Measurements from ENCODE around the gene KNG1.
A peak's percentile ranks its signal among the peaks of the same experiment; 100 is the strongest.

The KNG1 gene

DNA sequence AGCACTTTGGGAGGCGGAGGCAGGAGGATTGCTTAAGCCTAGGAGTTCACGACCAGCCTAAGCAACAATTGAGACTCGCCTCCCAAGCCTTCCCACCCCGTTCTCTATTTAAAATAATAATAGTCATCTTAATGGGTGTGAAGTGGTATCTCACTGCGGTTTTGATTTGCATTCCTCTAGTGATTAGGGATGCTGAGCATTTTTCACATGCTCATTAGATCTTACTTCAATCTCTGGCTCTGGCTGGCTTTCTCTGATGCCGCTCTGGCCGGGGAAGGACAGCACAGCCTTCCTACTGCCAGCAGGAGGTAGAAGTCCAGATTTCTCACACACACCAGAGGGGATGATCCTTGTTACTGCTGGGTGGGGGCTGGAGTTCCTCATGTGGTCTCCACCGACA, 58.8 kb downstream of the KNG1 start:
- no peak for DNase-seq (ENCODE audit: low read depth)

DNA sequence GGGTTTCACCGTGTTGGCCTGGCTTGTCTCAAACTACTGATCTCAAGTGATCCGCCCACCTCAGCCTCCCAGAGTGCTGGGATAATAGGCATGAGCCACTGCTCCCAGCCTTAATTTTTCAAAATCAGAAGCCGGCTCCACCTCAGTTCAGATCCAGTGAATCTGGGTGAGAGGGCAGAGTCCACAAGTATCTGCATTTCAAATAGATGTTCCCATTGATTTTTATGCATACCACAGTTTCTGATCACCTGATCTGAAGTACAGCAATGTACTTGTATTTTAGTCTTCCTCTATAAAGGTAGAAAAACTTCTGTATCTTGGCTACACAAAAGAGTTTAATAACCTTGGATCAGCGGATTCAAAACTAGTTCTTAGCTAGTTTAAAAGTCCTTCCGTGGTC, 62.0 kb downstream of the KNG1 start:
- DNase-seq (ENCODE audit: low read depth) = no peak

DNA sequence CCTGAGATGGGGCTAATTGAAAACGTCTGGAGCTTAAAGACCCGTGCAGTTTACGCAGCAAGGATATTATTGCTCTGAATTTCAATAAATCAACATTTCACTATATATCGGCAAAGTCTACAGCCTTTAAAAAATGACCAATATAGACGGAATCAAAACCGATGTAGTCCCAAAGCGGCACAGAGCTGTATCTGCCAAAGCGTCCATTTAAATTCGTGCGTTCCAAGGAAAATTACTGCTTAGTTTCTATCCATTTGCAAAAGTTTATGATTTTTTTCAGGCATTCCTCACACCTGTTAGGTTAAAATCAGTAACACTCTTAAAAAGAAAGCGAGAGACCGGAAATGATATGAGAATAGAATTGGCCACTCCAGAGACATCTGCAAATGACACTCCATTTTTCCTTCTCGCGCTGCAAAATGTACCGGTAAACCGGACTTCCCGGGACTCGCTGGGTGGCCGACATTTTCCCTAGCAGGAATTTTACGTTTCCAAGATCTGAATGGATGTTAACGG, 65.4 kb downstream of the KNG1 start:
- no peak for DNase-seq (ENCODE audit: low read depth)

DNA sequence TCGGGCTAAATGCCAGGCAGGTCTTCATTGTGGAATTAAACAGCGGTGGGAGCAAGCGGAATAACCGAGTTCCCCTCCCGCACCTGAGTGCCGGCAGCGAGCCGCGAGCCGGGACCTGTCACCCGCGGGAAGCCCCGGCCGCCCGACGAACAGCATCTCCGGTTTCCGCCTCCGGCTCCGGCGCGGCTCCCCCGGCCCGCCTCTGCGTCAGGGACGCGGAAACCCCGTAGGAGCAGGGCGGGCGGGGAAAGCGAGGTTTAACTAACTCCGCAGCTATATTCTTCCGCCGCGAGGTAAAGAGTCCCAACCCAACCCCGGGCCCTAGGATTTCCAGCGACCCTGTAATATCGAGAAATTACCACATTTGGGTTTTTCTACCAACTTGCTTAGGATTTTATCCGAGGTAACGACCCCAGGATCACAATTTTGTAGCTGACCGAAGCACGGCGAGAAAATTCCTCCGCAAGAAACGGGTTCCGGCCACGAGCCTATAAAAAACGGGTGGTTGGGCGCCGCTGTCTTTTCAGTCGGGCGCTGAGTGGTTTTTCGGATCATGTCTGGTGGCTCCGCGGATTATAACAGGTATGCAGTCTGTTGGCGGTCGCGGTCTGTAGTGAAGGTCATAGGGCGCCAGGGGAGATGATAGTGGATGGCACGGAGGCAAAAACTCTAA, 66.0 kb downstream of the KNG1 start, which contains the start of gene EIF4A2:
TSS of gene EIF4A2 (plus strand) at position 520 of the 673 bp plus-strand sequence. CDS start at position 554, 34 bp downstream.
- DNase-seq (ENCODE audit: low read depth) = peak; percentile 45

DNA sequence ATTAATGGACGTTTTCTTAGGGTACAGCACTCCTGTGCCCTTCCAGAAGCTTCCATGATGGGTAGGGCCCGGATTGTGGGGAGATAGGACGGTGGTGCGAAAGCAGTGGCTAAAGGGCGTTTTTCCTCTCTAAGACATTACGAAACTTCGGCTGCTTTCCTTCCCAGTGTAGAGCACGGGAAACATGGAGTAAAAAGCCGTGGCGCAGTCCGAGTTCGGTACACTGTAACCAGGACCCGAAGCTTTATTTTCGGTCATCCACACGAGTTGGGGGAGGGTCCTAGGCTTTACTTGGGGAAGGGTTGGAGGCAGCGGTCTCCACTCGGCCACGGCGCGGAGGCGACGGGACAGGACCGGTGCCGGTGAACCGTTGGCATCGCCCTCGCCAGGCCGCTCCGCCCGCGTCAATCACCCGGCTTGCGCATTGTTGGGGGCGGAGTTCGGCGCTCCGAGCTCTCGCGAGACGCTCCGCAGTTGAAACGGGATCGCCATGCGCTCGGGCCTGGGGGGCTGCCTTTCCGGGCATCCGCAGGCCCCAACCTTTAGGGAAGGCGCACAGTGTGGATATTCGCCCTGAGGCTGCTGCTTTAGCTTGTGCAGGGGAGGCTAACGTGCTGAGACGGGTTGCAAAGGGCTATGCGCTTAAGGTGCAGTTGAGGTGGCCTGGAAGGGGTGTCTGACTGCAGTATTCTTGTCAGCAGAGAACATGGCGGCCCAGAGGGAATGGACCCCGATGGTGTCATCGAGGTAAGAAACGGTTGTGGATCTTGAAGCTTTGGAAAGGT, 66.8 kb downstream of the KNG1 start:
- no peak for DNase-seq (ENCODE audit: low read depth)

DNA sequence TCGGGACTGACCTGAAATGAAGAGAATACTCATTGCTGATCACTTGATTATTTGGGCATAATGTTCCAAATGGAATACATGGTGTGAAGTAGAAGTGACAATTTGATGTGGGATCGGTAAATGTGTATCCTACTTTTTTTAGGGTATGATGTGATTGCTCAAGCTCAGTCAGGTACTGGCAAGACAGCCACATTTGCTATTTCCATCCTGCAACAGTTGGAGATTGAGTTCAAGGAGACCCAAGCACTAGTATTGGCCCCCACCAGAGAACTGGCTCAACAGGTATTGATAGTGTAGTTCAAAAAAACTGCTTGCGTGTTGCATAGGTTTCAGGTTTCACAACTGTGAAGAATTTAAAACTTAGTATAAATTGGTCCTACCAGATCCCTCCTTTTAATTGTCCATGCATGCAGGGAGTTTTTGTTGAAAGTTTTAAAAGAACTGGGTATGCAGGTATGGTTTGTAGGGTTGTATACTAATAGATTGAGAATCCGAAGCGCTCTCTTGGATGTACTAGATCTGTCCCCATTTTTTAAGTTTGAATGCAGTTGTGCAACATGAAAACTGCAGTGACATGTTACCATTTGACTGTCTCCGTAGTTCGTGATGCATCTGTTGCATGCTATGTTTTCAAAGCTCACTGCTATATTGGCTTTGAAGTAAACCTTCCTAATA, 67.8 kb downstream of the KNG1 start:
- no peak for DNase-seq (ENCODE audit: low read depth)

DNA sequence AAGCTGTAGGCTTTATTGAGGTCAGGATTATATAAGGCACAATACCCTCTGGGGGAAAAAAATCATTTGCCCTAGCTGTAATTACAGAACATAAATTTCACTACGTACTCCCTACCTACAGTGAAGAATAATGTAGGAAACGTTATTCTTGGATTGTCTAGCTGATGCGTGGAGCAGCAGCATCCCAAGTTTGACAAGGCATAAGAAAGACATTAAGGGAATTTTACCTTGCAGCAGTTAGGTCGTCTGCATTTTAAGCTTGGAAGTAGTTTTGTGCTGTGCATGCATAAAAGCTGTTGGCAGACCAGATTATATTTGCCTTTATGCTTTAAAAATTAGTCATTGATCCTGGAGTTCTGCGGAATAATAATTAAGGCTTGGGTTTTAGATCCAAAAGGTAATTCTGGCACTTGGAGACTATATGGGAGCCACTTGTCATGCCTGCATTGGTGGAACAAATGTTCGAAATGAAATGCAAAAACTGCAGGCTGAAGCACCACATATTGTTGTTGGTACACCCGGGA, 68.4 kb downstream of the KNG1 start:
- no peak for DNase-seq (ENCODE audit: low read depth)

DNA sequence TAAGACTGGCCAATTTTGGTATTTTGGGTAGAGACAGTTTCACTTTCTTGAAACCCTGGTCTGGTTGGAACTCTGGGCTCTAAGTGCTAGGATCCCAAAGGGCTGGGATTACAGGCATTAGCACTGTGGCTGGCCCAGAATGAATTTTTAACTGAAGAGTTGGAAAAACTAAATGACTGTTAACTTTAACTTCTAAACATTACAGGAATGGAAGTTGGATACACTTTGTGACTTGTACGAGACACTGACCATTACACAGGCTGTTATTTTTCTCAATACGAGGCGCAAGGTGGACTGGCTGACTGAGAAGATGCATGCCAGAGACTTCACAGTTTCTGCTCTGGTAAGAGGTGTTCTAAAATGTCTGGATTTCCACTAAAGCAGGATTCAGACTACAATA, 69.8 kb downstream of the KNG1 start:
- no peak for DNase-seq (ENCODE audit: low read depth)

DNA sequence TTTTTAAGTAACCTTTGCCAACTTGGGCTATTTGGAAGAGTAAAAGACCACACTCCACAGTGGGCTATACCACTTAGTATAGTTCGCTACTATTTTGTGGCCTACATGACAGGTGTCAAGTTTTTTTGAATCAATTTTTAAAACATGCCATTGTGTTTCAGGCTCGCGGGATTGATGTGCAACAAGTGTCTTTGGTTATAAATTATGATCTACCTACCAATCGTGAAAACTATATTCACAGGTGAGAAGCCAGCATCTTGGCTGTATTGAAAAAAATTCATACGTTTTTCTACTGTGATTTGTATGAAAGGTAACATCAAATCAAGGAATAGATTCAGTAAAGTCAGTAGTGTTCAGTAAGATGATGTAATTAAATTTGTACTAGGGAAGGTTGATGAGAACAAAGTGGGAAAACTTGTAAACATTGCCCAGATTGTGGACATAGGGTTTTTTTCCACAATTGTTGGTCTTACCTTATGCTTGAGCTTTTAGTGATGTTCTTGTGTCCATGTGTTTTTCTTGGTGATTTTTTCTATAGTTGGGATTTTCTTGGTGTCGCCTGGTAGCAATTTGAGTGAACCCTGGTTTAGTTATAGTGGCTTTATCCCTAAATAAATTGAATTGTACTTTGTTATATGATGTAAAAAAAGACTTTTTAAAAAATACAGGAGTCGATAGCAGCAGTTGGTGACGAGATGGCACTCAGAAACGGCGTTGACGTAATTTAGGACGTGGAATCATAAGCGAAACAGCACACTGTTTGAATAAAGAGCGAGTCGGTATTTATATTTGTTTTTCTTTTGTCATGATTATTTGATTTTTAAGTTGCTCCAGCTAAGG, 70.7 kb downstream of the KNG1 start:
- no peak for DNase-seq (ENCODE audit: low read depth)

DNA sequence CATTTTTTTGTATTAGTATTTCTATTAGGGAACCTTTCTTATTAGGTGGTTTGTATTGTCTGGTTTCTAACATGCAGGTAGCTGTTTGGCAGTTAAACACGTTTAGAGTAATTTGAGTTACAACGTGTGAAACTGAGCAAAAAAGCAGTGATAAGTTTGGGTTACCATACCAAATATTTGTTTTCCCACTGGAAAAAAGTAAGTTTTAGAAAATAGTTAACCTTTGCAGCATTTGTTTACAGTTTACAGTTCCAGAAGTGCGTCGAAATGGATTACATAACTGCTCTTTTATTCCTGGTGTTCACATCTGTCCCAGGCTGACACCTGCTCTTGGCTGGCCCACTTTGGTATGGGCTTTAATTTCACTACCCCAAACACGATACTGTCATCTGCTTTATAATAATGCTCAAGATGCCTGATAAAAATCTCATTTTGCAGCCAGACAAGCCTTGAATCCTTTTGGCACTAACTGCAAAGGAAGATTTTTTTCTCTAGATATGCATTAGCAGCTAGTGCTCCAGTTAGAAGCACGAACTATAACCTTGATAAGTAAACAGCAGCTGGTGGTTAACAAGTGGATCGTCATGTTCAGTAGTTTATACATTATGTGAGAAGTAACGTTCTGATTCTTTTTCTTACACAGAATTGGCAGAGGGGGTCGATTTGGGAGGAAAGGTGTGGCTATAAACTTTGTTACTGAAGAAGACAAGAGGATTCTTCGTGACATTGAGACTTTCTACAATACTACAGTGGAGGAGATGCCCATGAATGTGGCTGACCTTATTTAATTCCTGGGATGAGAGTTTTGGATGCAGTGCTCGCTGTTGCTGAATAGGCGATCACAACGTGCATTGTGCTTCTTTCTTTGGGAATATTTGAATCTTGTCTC, 71.6 kb downstream of the KNG1 start:
- no peak for DNase-seq (ENCODE audit: low read depth)

DNA sequence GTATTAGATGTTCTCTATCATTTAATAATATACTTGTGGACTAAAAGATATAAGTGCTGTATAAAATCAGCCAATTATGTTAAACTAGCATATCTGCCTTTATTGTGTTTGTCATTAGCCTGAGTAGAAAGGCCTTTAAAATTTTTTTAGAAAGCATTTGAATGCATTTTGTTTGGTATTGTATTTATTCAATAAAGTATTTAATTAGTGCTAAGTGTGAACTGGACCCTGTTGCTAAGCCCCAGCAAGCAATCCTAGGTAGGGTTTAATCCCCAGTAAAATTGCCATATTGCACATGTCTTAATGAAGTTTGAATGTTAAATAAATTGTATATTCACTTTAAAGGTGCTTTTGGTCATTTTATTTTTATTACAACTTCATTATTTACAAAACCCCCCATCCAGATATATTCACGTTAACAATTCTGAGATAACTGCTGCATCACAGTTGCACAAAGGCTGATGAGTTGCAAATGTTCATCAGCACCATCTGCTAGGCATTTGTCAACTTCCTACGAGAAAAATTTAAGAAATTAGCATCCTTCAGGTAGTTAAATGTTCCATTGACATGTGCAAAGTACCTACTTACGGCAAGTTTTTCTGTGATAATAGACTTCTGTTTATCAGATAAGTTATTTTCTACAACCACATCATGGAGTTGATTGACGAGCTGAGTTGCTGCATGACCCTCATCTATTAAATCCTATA, 72.5 kb downstream of the KNG1 start:
- no peak for DNase-seq (ENCODE audit: low read depth)

DNA sequence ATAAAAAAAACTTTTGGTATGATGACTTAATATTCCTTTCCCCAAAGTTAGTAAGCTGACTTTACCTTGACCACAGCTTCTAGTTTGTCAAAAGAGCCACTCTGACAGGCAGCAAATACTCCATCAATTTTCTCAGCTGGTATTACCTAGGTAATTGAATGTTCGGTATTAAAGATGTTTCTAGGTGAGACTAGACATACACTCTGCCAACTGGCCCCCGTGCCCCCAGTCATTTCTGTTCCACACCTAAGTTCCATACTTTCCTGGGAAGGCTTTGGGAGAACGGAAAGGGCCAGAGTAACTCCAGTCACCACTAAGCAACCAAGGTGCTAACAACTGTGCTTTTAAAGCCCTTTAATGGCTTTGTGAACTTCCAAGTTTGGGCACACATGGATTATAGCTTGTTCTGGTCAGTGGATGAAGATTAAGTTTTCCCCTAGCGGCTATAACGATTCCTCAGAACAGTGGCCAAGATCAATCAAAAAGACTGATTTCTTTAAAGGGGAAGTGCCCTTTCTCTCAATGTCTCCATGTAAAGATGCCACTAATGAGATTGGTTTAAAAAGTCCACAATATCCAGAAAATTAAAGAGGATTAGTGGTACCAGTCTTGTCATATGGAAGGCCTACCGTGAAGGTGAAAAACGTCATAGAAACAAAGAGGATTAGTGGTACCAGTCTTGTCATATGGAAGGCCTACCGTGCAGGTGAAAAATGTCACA, 73.3 kb downstream of the KNG1 start:
- DNase-seq (ENCODE audit: low read depth) = no peak
